Effector memory CD8-positive, alpha-beta T cell (primary cell): ENCODE results near the gene WDR82.
"Not testable (repeated sequence)": the region's sequence is repeated elsewhere in the genome, so short reads cannot be mapped to it uniquely, and the experiment has no call there.

Experiments used
- ATAC-seq: fragments of 150-1000 bp; cut with Tn5 transposase; replicated peaks from 2 replicates; pipeline ENCODE4 v1.10.0; 2021; ENCODE audit warnings: mild to moderate bottlenecking, moderate library complexity
- DNase-seq, 3 experiments: peaks; one replicate each; pipeline ENCODE4 v3.0.0; 2021
- H3K27ac Mint-ChIP-seq, 2 donors: one replicate each; pipeline ENCODE4 v1.8.0; 2022; ENCODE audit warnings: mild to moderate bottlenecking in 2 of 2, mixed read lengths in 2 of 2, moderate library complexity in 2 of 2
- H3K27me3 Mint-ChIP-seq, 2 donors: one replicate each; pipeline ENCODE4 v1.8.0; 2022; ENCODE audit warnings: mixed read lengths in 2 of 2
- H3K36me3 Mint-ChIP-seq: one replicate; pipeline ENCODE4 v1.8.0; 2022; ENCODE audit warnings: mild to moderate bottlenecking, moderate library complexity, mixed read lengths; ENCODE audit not compliant: insufficient read depth
- H3K4me1 Mint-ChIP-seq, 2 donors: one replicate each; pipeline ENCODE4 v1.8.0; 2022; ENCODE audit warnings: low read depth in 2 of 2, mixed read lengths in 2 of 2
- H3K4me3 Mint-ChIP-seq, 2 donors: one replicate each; pipeline ENCODE4 v1.8.0; 2022; ENCODE audit warnings: mild to moderate bottlenecking in 2 of 2, mixed read lengths in 2 of 2, moderate library complexity in 2 of 2
- H3K9me3 Mint-ChIP-seq, 2 donors: one replicate each; pipeline ENCODE4 v1.8.0; 2022; ENCODE audit warnings: mixed read lengths in 2 of 2

Gene WDR82

DNA sequence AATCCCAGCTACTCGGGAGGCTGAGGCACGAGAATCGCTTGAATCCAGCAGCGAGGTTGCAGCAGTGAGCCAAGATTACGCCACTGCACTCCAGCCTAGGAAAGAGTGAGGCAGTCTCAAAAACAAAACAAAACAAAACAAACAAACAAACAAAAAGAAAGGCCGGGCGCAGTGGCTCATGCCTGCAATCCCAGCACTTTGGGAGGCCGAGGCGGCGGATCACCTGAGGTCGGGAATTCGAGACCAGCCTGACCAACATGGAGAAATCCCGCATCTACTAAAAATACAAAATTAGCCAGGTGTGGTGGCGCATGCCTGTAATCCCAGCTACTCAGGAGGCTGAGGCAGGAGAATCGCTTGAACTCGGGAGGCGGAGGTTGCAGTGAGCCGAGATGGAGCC lies 3.7 kb downstream of the WDR82 start:
- peaks cover 74% of the 10 kb centered on the region for H3K36me3 Mint-ChIP-seq
- DNase-seq, ATAC-seq, H3K9me3 Mint-ChIP-seq, H3K27me3 Mint-ChIP-seq: not testable (repeated sequence)
- peaks cover 72 to 81% of the 10 kb centered on the region in 2 donors for H3K4me1 Mint-ChIP-seq
- H3K4me3 Mint-ChIP-seq: peak overlapping the region; percentile 90 to 98
- H3K27ac Mint-ChIP-seq: peak overlapping the region; percentile 95 to 97

DNA sequence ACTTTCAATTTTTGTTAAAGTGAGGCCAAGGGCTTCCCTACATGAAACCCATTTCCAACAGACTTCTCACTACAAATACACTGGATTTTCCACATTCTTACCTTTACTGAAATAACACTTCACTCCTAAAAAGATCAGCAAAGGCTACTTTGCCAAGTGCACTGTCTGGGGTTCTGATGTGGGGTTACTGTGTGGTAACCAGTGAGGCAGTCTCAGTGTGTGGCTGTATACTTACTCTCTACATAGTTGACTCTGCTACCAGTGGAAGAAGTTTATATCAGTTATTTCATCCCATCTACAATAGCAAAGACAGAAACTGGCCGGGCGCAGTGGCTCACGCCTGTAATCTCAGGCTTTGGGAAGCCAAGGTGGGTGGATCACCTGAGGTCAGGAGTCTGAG lies 5.6 kb downstream of the WDR82 start:
- peak overlapping the region; percentile 95 to 97 for H3K27ac Mint-ChIP-seq
- H3K36me3 Mint-ChIP-seq: peaks cover 75% of the 10 kb centered on the region
- H3K4me3 Mint-ChIP-seq: peak overlapping the region; percentile 90 to 98

DNA sequence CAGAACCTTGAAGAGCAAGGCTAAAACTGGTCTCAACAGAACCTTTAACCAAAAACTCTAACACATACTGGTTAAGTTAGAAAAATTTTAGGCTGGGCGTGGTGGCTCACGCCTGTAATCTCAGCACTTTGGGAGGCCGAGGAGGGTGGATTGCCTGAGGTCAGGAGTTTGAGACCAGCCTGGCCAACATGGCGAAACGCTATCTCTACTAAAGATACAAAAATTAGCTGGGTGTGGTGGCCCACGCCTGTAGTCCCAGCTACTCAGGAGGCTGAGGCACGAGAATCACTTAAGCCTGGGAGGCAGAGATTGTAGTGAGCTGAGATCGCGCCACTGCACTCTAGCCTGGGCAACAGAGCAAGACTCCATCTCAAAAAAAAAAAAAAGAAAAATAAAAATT lies 6.3 kb downstream of the WDR82 start:
- Mint-ChIP-seq H3K27ac (peak overlapping the region; percentile 95 to 97), H3K36me3 (peaks cover 75% of the 10 kb centered on the region), H3K4me3 (peak overlapping the region; percentile 90 to 98), H3K4me1 (peaks cover 70 to 77% of the 10 kb centered on the region in 2 donors)
- not testable (repeated sequence) for H3K27me3 Mint-ChIP-seq, H3K9me3 Mint-ChIP-seq, DNase-seq, ATAC-seq

More for the DNA sequence above, 5.6 kb downstream of the WDR82 start:
- no peak for ATAC-seq
- H3K4me1 Mint-ChIP-seq: peaks cover 68 to 75% of the 10 kb centered on the region in 2 donors
- no peak for DNase-seq
- H3K9me3 Mint-ChIP-seq: no peaks in the 10 kb centered on the region
- no peaks in the 10 kb centered on the region for H3K27me3 Mint-ChIP-seq

DNA sequence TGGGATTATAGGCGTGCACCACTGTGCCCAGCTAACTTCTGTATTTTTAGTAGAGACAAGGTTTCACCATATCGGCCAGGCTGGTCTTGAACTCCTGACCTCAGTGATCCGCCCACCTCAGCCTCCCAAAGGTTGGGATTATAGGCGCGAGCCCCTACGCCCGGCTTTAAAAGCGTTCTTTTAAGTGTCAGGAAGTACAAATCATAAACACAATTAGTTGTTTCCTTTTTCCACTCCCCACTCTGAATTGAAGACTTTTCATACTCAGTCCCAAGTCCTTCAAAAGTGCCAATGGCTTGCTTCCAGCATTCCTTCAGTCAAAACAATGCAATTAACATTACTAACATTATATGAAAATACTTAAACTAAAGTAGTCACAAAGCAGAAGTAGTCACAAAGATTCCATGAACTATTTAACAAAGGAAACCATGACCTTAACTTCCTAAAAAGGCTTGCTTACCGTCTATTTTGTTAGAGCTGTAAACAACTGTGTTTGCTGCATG lies 8.1 kb downstream of the WDR82 start:
- H3K4me3 Mint-ChIP-seq: peak overlapping the region; percentile 90 to 98
- H3K9me3 Mint-ChIP-seq: no peaks in the 10 kb centered on the region
- no peak for ATAC-seq
- peaks cover 59 to 61% of the 10 kb centered on the region in 2 donors for H3K4me1 Mint-ChIP-seq
- H3K27me3 Mint-ChIP-seq: no peaks in the 10 kb centered on the region
- H3K27ac Mint-ChIP-seq: peak overlapping the region; percentile 95 to 97
- peaks cover 90% of the 10 kb centered on the region for H3K36me3 Mint-ChIP-seq
- DNase-seq: no peak

DNA sequence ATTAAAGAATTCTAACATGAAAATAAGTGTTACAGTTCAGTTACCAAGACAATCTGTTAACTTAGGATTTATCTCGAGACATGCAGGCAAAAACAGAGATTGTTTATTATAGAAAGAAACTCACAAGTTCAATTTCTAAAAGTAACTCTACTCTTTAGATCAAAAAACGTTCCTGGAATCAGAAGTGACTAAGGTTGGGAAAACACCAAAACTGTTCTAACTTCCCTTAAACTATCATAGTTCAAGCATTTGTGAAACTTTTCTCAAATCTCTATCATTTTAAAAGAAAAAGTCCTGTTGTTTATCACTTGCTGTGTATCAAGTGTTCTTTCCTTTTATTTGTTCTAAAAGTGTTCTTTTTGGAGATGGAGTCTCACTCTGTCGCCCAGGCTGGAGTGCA lies 8.7 kb downstream of the WDR82 start:
- Mint-ChIP-seq H3K9me3 (no peaks in the 10 kb centered on the region), H3K4me3 (peak overlapping the region; percentile 90 to 98), H3K27ac (peak overlapping the region; percentile 95 to 97), H3K27me3 (no peaks in the 10 kb centered on the region), H3K36me3 (peaks cover 90% of the 10 kb centered on the region), H3K4me1 (peaks cover 57 to 58% of the 10 kb centered on the region in 2 donors)
- DNase-seq (no peak), ATAC-seq (no peak)

DNA sequence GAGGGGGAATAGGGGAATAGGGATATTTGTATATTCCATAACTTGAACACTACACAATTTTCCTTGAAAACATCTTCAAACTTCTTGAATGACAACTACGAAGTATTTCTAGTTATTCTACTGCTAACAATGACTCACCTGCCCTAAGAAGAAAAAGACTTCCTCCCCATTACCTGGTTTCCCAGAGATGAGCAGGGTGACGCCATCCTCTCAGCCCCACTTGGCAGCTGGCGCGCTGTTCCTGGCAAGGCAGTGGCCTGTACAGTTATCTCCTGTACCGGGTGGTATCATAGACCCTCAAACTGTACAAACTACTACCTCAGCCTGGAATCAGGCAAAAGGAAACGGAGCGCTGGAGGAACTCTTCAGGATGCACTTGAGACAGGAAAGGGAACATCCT lies 10.4 kb downstream of the WDR82 start:
- peaks cover 90% of the 10 kb centered on the region for H3K36me3 Mint-ChIP-seq
- H3K27ac Mint-ChIP-seq: peak overlapping the region; percentile 87 to 95
- H3K4me1 Mint-ChIP-seq: peaks cover 55 to 57% of the 10 kb centered on the region in 2 donors
- peak overlapping the region in 1 of 2 donors; percentile 25 for H3K4me3 Mint-ChIP-seq
- ATAC-seq (no peak), DNase-seq (no peak)
- no peaks in the 10 kb centered on the region for H3K9me3 Mint-ChIP-seq
- no peaks in the 10 kb centered on the region for H3K27me3 Mint-ChIP-seq

DNA sequence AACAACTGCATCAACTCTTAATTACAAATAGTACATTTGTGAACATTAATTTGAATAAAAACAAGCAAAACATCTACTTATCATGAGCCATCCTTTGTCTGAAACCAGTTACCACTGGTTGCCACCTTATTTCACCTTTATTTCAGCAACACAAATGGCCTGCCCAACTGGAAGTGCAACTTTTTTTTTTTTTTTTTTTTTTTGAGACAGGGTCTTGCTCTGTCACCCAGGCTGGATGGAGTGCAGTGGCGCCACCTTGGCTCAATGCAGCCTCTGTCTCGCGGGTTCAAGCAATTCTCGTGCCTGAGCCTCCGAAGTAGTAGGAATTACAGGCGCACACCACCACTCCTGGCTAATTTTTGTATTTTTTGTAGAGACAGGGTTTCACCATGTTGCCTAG lies 13.1 kb downstream of the WDR82 start:
- no peaks in the 10 kb centered on the region for H3K9me3 Mint-ChIP-seq
- ATAC-seq (no peak), DNase-seq (no peak)
- peaks cover 100% of the 10 kb centered on the region for H3K36me3 Mint-ChIP-seq
- peaks cover 40 to 49% of the 10 kb centered on the region in 2 donors for H3K4me1 Mint-ChIP-seq
- no peak overlapping the region for H3K27ac Mint-ChIP-seq
- no peak overlapping the region for H3K4me3 Mint-ChIP-seq
- H3K27me3 Mint-ChIP-seq: no peaks in the 10 kb centered on the region

DNA sequence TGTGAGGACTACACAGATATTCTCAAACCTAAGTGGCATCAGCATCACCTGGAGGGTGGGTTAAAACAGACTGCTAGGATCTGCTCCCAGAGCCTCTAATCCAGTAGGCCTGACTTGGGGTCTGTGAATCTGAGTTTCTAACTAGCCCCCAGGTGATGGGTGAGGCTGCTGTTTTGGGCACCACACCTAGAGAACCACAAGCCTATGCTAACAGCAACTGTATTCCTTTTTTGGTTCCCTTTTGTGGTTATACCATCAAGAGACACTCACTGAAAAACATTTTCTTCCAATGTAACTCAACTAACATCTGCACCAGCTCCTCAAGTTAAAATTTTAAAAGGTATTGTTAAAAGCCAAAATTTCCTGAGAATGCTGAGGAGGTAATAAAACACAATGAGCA lies 16.0 kb downstream of the WDR82 start:
- Mint-ChIP-seq H3K9me3 (no peaks in the 10 kb centered on the region), H3K4me1 (peaks cover 27 to 38% of the 10 kb centered on the region in 2 donors), H3K36me3 (peaks cover 97% of the 10 kb centered on the region), H3K27ac (peak overlapping the region in 1 of 2 donors; percentile 14), H3K4me3 (peak overlapping the region in 1 of 2 donors; percentile 15), H3K27me3 (no peaks in the 10 kb centered on the region)
- DNase-seq: no peak
- no peak for ATAC-seq

DNA sequence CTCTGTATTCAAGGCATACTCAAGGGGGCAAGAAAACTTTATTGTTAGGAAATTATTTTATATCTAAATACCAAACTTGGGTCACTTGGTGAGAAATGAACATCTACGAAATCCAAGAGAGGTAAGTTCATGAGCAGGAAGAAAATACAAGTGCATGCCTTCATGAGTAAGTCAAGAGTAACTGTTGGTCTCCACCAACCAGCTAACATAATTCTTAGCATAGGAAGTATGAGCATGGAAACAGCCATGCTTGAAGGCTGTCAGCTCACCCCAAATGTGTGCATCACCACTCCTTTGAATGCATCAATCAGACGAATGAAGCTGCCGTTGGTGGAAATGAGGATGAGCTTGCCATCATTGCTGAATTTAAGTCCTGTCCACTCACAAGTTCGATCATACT lies 19.0 kb downstream of the WDR82 start:
- Mint-ChIP-seq H3K27ac (no peak overlapping the region), H3K27me3 (no peaks in the 10 kb centered on the region), H3K4me3 (no peak overlapping the region), H3K36me3 (peaks cover 95% of the 10 kb centered on the region), H3K4me1 (peaks cover 34 to 50% of the 10 kb centered on the region in 2 donors), H3K9me3 (no peaks in the 10 kb centered on the region)
- DNase-seq (no peak), ATAC-seq (no peak)

DNA sequence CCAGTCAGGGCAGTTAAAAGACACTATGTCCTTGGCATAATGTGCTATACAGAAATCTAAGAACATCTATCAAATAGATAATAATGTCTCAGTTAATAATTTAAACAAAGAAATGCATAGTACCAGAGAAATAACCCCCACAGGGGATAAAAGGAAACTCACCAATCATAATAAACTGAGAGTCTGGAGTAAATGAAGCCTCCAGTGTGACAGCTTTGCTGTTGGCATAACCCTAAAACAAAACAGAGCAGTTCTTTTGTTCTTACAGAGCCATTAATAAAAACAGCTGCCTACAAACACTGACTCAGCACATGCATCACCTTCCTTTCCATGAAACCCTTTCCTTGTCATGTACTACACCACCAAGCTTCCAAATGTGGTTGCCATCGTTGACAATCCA lies 19.4 kb downstream of the WDR82 start:
- peak overlapping the region; percentile 88 to 95 for H3K27ac Mint-ChIP-seq
- H3K4me3 Mint-ChIP-seq: no peak overlapping the region
- H3K27me3 Mint-ChIP-seq: no peaks in the 10 kb centered on the region
- DNase-seq: no peak
- no peak for ATAC-seq
- peaks cover 94% of the 10 kb centered on the region for H3K36me3 Mint-ChIP-seq
- H3K9me3 Mint-ChIP-seq: no peaks in the 10 kb centered on the region
- peaks cover 33 to 49% of the 10 kb centered on the region in 2 donors for H3K4me1 Mint-ChIP-seq

DNA sequence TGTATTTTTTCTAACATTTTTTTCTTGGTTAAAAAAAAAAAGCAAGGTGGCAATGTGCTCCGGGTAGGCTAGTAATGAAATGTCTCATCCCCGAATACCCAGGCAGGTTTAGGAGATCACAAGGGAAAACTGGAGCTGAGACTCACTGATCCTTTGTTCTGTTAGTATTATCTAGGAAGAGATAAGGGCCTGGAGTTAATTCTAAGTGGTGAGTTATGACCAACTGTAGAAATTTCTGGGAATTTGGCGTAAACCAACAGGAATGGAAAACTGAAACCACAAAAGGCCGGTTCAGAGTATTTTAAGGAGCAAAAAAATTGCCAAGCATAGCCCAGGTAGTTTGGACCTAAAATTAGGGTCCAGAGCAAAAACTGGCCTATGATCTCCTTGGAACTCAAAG lies 20.5 kb downstream of the WDR82 start:
- no peak for DNase-seq
- Mint-ChIP-seq H3K4me1 (peaks cover 35 to 49% of the 10 kb centered on the region in 2 donors), H3K27ac (peak overlapping the region; percentile 88 to 95), H3K36me3 (peaks cover 94% of the 10 kb centered on the region), H3K27me3 (no peaks in the 10 kb centered on the region), H3K9me3 (no peaks in the 10 kb centered on the region), H3K4me3 (no peak overlapping the region)
- ATAC-seq: no peak

DNA sequence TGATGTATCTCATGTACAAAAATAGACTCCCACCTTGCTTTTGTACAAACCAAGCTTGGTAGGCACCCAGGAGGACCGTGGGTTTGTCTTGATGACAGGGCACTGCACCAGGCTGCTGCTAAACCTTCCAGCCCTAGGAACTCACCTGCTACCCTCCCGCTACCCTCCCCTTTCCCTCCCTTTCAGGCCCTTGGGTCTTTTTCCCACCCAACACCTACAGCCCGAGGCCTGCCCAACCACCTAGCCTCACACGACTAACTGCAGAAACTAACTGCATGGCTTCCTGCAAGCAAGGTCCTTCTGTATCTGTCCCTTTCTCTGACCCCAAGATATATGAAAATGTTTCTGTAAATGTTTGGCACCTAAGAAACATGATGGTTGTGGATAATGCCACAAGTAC lies 21.8 kb downstream of the WDR82 start:
- DNase-seq (no peak), ATAC-seq (no peak)
- Mint-ChIP-seq H3K27ac (peak overlapping the region; percentile 88 to 95), H3K4me3 (no peak overlapping the region), H3K4me1 (peaks cover 38 to 51% of the 10 kb centered on the region in 2 donors), H3K27me3 (no peaks in the 10 kb centered on the region), H3K9me3 (no peaks in the 10 kb centered on the region), H3K36me3 (peaks cover 94% of the 10 kb centered on the region)

DNA sequence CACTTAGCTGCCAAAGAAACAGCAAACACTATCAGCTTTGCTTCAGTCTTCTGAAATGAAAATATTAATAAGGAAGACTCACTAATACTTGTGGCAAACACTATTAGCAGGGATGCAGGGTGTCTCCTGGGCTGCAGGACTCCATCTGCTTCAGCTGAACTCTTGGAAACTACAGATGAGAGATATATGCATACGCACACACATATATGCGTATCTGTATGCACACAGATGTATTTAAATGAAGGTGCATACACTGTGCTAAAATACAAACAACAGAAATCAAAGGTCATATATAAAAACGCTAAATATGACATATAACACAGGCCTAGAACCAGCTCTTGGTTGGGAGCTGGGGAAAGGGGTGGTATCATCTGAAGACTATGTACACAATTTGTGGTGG lies 22.3 kb downstream of the WDR82 start:
- H3K4me3 Mint-ChIP-seq: no peak overlapping the region
- no peak for DNase-seq
- no peak for ATAC-seq
- H3K36me3 Mint-ChIP-seq: peaks cover 94% of the 10 kb centered on the region
- no peaks in the 10 kb centered on the region for H3K9me3 Mint-ChIP-seq
- peaks cover 38 to 48% of the 10 kb centered on the region in 2 donors for H3K4me1 Mint-ChIP-seq
- peak overlapping the region; percentile 89 to 95 for H3K27ac Mint-ChIP-seq
- no peaks in the 10 kb centered on the region for H3K27me3 Mint-ChIP-seq

DNA sequence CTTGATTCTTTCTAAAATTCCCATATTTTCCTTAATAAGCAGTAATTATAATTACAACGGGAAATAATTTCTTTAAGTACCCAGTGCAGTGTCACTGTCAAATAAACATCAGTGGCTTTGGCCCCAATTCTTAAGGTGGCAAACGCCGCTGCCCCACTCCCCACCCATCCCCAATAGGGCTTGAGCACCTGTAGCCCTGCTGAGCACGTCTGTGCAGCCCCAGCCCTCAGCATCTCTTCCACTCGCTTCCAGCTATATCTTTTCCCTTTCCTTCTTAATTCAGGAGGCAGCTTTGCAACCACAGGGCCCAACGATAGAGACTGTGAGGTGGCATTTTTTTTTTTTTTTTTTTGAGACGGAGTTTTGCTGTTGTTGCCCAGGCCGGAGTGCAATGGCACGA lies 23.8 kb downstream of the WDR82 start:
- no peaks in the 10 kb centered on the region for H3K9me3 Mint-ChIP-seq
- DNase-seq: no peak
- peaks cover 94% of the 10 kb centered on the region for H3K36me3 Mint-ChIP-seq
- H3K27ac Mint-ChIP-seq: peak overlapping the region; percentile 95 to 98
- H3K4me3 Mint-ChIP-seq: peak overlapping the region; percentile 50 to 51
- no peak for ATAC-seq
- H3K27me3 Mint-ChIP-seq: no peaks in the 10 kb centered on the region
- peaks cover 45 to 56% of the 10 kb centered on the region in 2 donors for H3K4me1 Mint-ChIP-seq
